Natural killer cell (primary cell): ENCODE measurements around the gene FEN1. TPM values are rescaled to one million over a fixed set of nuclear protein-coding genes. Genes with fewer than 3 reads are reported as not detected.

Experiments used
- ATAC-seq, 3 donors: fragments of 150-1000 bp in 2 of 3; fragments of 200-7000 bp in 1 of 3; cut with Tn5 transposase; 1 replicate in 1 of 3; 2 replicates in 2 of 3; pipeline ENCODE4 v1.10.0; 2021; ENCODE audit warnings: mild to moderate bottlenecking in 2 of 3, moderate library complexity in 2 of 3
- DNase-seq, 2 donors: peaks; one replicate each; pipeline versions ENCODE4 v3.0.0 to v3.0.0-alpha.2; 2013 to 2021; ENCODE audit warnings: mixed read lengths in 1 of 2
- H3K27ac ChIP-seq: one replicate; pipeline ENCODE4 v1.5.1; 2013; ENCODE audit warnings: mild to moderate bottlenecking, low read length
- H3K27me3 ChIP-seq: one replicate; pipeline ENCODE4 v1.6.1; 2013; ENCODE audit warnings: low read length; ENCODE audit not compliant: control insufficient read depth, insufficient read depth
- H3K36me3 ChIP-seq: one replicate; pipeline ENCODE4 v1.6.1; 2013; ENCODE audit warnings: low read length; ENCODE audit not compliant: control insufficient read depth, insufficient read depth
- H3K4me1 ChIP-seq: one replicate; pipeline ENCODE4 v1.6.1; 2013; ENCODE audit warnings: low read length; ENCODE audit not compliant: control insufficient read depth, insufficient read depth
- H3K4me3 ChIP-seq: one replicate; pipeline ENCODE4 v1.5.1; 2013; ENCODE audit warnings: low read length
- H3K9me3 ChIP-seq: one replicate; pipeline ENCODE4 v1.6.1; 2013; ENCODE audit warnings: low read length; ENCODE audit not compliant: control insufficient read depth, insufficient read depth
- H3K27ac Mint-ChIP-seq, 2 donors: one replicate each; pipeline ENCODE4 v1.8.0; 2022; ENCODE audit warnings: mild to moderate bottlenecking in 2 of 2, mixed read lengths in 2 of 2, moderate library complexity in 1 of 2
- H3K27me3 Mint-ChIP-seq, 2 donors: one replicate each; pipeline ENCODE4 v1.8.0; 2022; ENCODE audit warnings: low read depth in 2 of 2, mixed read lengths in 2 of 2
- H3K36me3 Mint-ChIP-seq: one replicate; pipeline ENCODE4 v1.8.0; 2022; ENCODE audit warnings: mixed read lengths
- H3K4me1 Mint-ChIP-seq, 2 donors: one replicate each; pipeline ENCODE4 v1.8.0; 2022; ENCODE audit warnings: mixed read lengths in 2 of 2
- H3K4me3 Mint-ChIP-seq: one replicate; pipeline ENCODE4 v1.8.0; 2022; ENCODE audit warnings: mild to moderate bottlenecking, moderate library complexity, mixed read lengths
- H3K9me3 Mint-ChIP-seq, 2 donors: one replicate each; pipeline ENCODE4 v1.8.0; 2022; ENCODE audit warnings: mixed read lengths in 2 of 2
- WGBS: methylation state at CpG from one replicate; pipeline ENCODE4 v1.1.7; 2013; ENCODE audit warnings: missing lambda C conversion rate; ENCODE audit not compliant: insufficient coverage; 5-methylcytosine and 5-hydroxymethylcytosine counted together
- intact Hi-C: fragments of 100-400 bp; cut with micrococcal nuclease; formaldehyde crosslinking; loops from one replicate; pipeline ENCODE4 v1.14.2; 2022
- total RNA-seq, 4 donors: library from RNA; stranded (reverse); fragments of 120-200 nt in 1 of 4; gene quantifications; one replicate each; pipeline versions ENCODE4 v1.2.3 to v1.2.4, GENCODE V29; 2013 to 2022
- TF ChIP-seq, protein P1 (sequence below): fragments of 200-600 bp; IDR thresholded peaks from one replicate; pipeline ENCODE4 v1.8.0; 2022; ENCODE audit warnings: antibody characterized with exemption

FEN1 gene
- total RNA-seq, 3 donors from 2014 or later (not counting 1 experiment from before 2014, with no cell fraction given): 14.2 to 17.8 (median 17.5) TPM

DNA sequence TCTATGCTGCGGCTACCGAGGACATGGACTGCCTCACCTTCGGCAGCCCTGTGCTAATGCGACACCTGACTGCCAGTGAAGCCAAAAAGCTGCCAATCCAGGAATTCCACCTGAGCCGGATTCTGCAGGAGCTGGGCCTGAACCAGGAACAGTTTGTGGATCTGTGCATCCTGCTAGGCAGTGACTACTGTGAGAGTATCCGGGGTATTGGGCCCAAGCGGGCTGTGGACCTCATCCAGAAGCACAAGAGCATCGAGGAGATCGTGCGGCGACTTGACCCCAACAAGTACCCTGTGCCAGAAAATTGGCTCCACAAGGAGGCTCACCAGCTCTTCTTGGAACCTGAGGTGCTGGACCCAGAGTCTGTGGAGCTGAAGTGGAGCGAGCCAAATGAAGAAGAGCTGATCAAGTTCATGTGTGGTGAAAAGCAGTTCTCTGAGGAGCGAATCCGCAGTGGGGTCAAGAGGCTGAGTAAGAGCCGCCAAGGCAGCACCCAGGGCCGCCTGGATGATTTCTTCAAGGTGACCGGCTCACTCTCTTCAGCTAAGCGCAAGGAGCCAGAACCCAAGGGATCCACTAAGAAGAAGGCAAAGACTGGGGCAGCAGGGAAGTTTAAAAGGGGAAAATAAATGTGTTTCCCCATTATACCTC is 3.3 kb downstream of the FEN1 start:
- Mint-ChIP-seq H3K4me1 (peaks cover 17 to 25% of the 10 kb centered on the region in 2 donors), H3K4me3 (no peak overlapping the region), H3K27ac (peak overlapping the region in 1 of 2 donors; percentile 76), H3K27me3 (no peaks in the 10 kb centered on the region), H3K9me3 (no peaks in the 10 kb centered on the region), H3K36me3 (no peaks in the 10 kb centered on the region)
- intact Hi-C loops: loop anchor here (2.0 kb wide), 1 partner anchor 39 kb away; no protein-coding TSS in a partner anchor
- H3K36me3 ChIP-seq: peaks cover 2% of the 10 kb centered on the region
- DNase-seq (no peak), ATAC-seq (no peak)
- no peaks in the 10 kb centered on the region for H3K9me3 ChIP-seq
- 97% methylated on average over 18 of the region's 18 CpGs for WGBS
- H3K4me1 ChIP-seq: peaks cover 19% of the 10 kb centered on the region
- H3K27ac ChIP-seq: no peak overlapping the region
- H3K4me3 ChIP-seq: no peak overlapping the region
- TF ChIP-seq, protein P1, sequence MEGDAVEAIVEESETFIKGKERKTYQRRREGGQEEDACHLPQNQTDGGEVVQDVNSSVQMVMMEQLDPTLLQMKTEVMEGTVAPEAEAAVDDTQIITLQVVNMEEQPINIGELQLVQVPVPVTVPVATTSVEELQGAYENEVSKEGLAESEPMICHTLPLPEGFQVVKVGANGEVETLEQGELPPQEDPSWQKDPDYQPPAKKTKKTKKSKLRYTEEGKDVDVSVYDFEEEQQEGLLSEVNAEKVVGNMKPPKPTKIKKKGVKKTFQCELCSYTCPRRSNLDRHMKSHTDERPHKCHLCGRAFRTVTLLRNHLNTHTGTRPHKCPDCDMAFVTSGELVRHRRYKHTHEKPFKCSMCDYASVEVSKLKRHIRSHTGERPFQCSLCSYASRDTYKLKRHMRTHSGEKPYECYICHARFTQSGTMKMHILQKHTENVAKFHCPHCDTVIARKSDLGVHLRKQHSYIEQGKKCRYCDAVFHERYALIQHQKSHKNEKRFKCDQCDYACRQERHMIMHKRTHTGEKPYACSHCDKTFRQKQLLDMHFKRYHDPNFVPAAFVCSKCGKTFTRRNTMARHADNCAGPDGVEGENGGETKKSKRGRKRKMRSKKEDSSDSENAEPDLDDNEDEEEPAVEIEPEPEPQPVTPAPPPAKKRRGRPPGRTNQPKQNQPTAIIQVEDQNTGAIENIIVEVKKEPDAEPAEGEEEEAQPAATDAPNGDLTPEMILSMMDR: no peak
- no peaks in the 10 kb centered on the region for H3K27me3 ChIP-seq

DNA sequence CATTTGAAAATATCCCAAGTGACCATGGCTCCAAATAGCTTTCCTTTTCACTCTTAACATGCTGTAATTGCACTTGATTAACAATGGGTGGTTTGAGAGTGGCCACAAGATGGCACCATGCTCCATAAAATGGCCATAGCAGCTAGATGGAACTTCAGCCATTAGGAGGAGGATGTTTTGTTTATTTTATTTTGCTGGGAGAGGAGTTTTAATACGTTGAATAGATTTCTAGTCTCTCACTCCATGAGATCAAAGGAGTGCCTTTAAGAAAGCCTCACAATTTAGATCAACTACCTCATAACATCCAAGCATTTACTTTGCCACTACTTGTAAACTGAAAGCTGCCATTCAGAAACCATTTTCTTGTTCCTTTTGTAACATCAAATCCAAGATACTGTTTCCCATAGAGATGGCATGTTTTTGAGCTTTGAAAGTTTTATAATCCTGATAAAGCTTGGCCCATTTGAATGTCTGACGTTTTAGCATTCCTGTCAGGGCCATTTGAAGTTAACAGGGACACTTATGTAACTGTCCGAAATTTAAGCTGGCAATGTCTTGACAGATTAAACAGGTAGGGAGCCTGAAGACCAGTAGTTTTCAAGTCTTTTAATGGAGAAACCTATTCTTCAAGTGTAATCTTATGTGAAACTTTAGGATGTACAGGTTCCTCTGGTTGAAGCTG is 4.7 kb downstream of the FEN1 start:
- Mint-ChIP-seq H3K4me3 (peak overlapping the region; percentile 28), H3K27me3 (no peaks in the 10 kb centered on the region), H3K36me3 (no peaks in the 10 kb centered on the region), H3K9me3 (no peaks in the 10 kb centered on the region), H3K27ac (peak overlapping the region; percentile 71 to 76), H3K4me1 (peaks cover 6 to 14% of the 10 kb centered on the region in 2 donors)
- TF ChIP-seq, protein P1: peak; percentile 92
- no peaks in the 10 kb centered on the region for H3K27me3 ChIP-seq
- H3K36me3 ChIP-seq: peaks cover 2% of the 10 kb centered on the region
- peak; percentile 19 to 42 (median 22) for ATAC-seq
- H3K4me1 ChIP-seq: peaks cover 9% of the 10 kb centered on the region
- peak; percentile 60 to 89 for DNase-seq
- 94% methylated on average over 2 of the region's 3 CpGs for WGBS
- no peaks in the 10 kb centered on the region for H3K9me3 ChIP-seq
- no peak overlapping the region for H3K4me3 ChIP-seq
- no peak overlapping the region for H3K27ac ChIP-seq
- intact Hi-C loops: loop anchor here (1.0 to 2.0 kb wide), 5 partner anchors 37 to 311 kb away; no protein-coding TSS in a partner anchor

DNA sequence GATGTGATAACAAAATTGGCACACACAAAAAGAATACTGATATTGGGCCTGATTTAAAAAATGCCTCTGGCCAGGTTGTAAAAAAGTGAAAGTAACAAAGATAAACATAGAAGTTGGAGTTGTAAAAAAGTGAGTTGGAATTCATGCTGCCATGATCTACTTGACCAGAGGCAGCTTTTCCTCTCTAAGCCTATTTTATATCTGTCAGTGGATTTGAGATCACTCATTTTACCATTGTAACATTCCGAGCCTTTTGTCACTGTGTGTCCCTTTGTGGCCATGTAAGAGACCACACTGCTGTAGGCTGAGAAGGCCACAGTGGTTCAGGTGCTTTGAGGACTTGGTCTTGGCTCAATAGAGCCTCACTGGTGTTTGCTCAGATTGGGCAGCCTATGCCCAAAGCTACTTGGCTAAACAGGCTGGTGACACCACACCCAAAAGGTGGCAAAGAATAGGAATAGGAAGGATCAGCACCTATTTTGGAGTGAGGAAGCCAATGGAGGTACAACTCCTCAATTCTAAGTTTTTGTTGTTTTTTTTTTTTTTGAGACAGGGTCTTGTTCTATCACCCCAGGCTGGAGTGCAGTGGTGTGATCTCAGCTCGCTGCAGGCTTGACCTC is 7.1 kb downstream of the FEN1 start:
- Histone ChIP-seq H3K9me3 (no peaks in the 10 kb centered on the region), H3K36me3 (peaks cover 4% of the 10 kb centered on the region), H3K27ac (no peak overlapping the region), H3K4me1 (no peaks in the 10 kb centered on the region), H3K4me3 (no peak overlapping the region), H3K27me3 (no peaks in the 10 kb centered on the region)
- Mint-ChIP-seq H3K27ac (peak overlapping the region in 1 of 2 donors; percentile 51), H3K27me3 (no peaks in the 10 kb centered on the region), H3K9me3 (no peaks in the 10 kb centered on the region), H3K36me3 (no peaks in the 10 kb centered on the region), H3K4me1 (no peaks in the 10 kb centered on the region), H3K4me3 (no peak overlapping the region)
- DNase-seq (no peak), ATAC-seq (no peak)
- TF ChIP-seq, protein P1: no peak
- intact Hi-C loops: no loop called here
- WGBS: 95% methylated on average over 2 of the region's 2 CpGs
